Muscle of arm (tissue), 12 donors: Measurements from ENCODE around the gene IL26. TPM values are rescaled to one million over a fixed set of nuclear protein-coding genes. Genes with fewer than 3 reads are reported as not detected.
"Not testable (repeated sequence)": the region's sequence is repeated elsewhere in the genome, so short reads cannot be mapped to it uniquely, and the experiment has no call there.

Source experiments
- DNase-seq: peaks from one replicate; pipeline ENCODE4 v3.0.0-alpha.2; 2013
- polyA plus RNA-seq, 12 donors: library from polyadenylated mRNA; unstranded; fragments of 120-200 nt; gene quantifications; one replicate each; pipeline ENCODE4 v1.2.1, GENCODE V29; 2013; ENCODE audit not compliant: insufficient read length in 12 of 12

Gene IL26
- polyA plus RNA-seq, 12 donors: not detected

- DNase-seq: peak; percentile 15
These were observed 14.5 kb upstream of the IL26 start for GRCh38 chr12:68240079-68240478.

GRCh38 chr12:68239309-68239982, 13.8 kb upstream of the IL26 start:
- no peak for DNase-seq

- no peak for DNase-seq
These were observed 12.0 kb upstream of the IL26 start for GRCh38 chr12:68237619-68238018.

GRCh38 chr12:68237078-68237477, 11.5 kb upstream of the IL26 start:
- no peak for DNase-seq

- DNase-seq: no peak
These were observed 10.9 kb upstream of the IL26 start for GRCh38 chr12:68236421-68237059.

GRCh38 chr12:68235576-68235975, 10.0 kb upstream of the IL26 start:
- DNase-seq: no peak

GRCh38 chr12:68234140-68234539, 8.5 kb upstream of the IL26 start:
- no peak for DNase-seq

GRCh38 chr12:68233498-68233897, 7.9 kb upstream of the IL26 start:
- DNase-seq: no peak

GRCh38 chr12:68231691-68232090, 6.1 kb upstream of the IL26 start:
- DNase-seq: no peak

- no peak for DNase-seq
These were observed 5.6 kb upstream of the IL26 start for GRCh38 chr12:68231229-68231628.

- no peak for DNase-seq
These were observed 4.3 kb upstream of the IL26 start for GRCh38 chr12:68229956-68230355.

GRCh38 chr12:68227356-68227755, 1.7 kb upstream of the IL26 start:
- DNase-seq: no peak

GRCh38 chr12:68224613-68225285, 861 bp downstream of the IL26 start:
- DNase-seq: no peak

- DNase-seq: peak; percentile 85
These were observed 2.4 kb downstream of the IL26 start for GRCh38 chr12:68223067-68223747.

GRCh38 chr12:68222326-68222725, 3.3 kb downstream of the IL26 start:
- DNase-seq: no peak

GRCh38 chr12:68221497-68221896, 4.1 kb downstream of the IL26 start:
- DNase-seq: no peak

GRCh38 chr12:68210875-68211274, 14.7 kb downstream of the IL26 start:
- no peak for DNase-seq

- not testable (repeated sequence) for DNase-seq
These were observed 16.4 kb downstream of the IL26 start for GRCh38 chr12:68209048-68209728.

- no peak for DNase-seq
These were observed 18.3 kb downstream of the IL26 start for GRCh38 chr12:68207276-68207675.

GRCh38 chr12:68206446-68206845, 19.2 kb downstream of the IL26 start:
- no peak for DNase-seq

- no peak for DNase-seq
These were observed 22.1 kb downstream of the IL26 start for GRCh38 chr12:68203460-68203875.

GRCh38 chr12:68200854-68201253, 24.8 kb downstream of the IL26 start:
- no peak for DNase-seq
